Heart right ventricle (tissue), 16 donors: ENCODE data around the gene PDE3A. TPM values are rescaled to one million over a fixed set of nuclear protein-coding genes. Genes with fewer than 3 reads are reported as not detected.
A peak's percentile ranks its signal among the peaks of the same experiment; 100 is the strongest.

Source experiments
- ATAC-seq, 8 donors: fragments of 200-7000 bp; cut with Tn5 transposase; one replicate each; pipeline ENCODE4 v1.9.1; 2020; ENCODE audit warnings: mild to moderate bottlenecking in 8 of 8, moderate library complexity in 8 of 8, moderate number of reproducible peaks in 1 of 8
- DNase-seq, 2 donors: peaks; one replicate each; pipeline ENCODE4 v3.0.0-alpha.2; 2020
- H3K27ac ChIP-seq, 10 donors: fragments of 200-600 bp; sonication (generic) in 2 of 10; one replicate each; pipeline versions ENCODE4 v1.5.0 to v1.8.0; 2020 to 2022; ENCODE audit warnings: mild to moderate bottlenecking in 3 of 10
- H3K27me3 ChIP-seq, 7 donors: fragments of 200-600 bp; one replicate each; pipeline ENCODE4 v1.8.0; 2021 to 2022; ENCODE audit warnings: mild to moderate bottlenecking in 2 of 7
- H3K36me3 ChIP-seq, 9 donors: fragments of 200-600 bp; sonication (generic) in 1 of 9; one replicate each; pipeline versions ENCODE4 v1.5.0 to v1.8.0; 2020 to 2022; ENCODE audit warnings: mild to moderate bottlenecking in 2 of 9
- H3K4me1 ChIP-seq, 9 donors: fragments of 200-600 bp; sonication (generic) in 1 of 9; one replicate each; pipeline versions ENCODE4 v1.5.0 to v1.8.0; 2020 to 2022; ENCODE audit warnings: mild to moderate bottlenecking in 4 of 9
- H3K4me3 ChIP-seq, 10 donors: fragments of 200-600 bp; sonication (generic) in 2 of 10; one replicate each; pipeline versions ENCODE4 v1.5.0 to v1.8.0; 2020 to 2022; ENCODE audit warnings: mild to moderate bottlenecking in 7 of 10, moderate library complexity in 2 of 10
- H3K9me3 ChIP-seq, 11 donors: fragments of 200-600 bp in 10 of 11; sonication (generic) in 2 of 11; one replicate each; pipeline versions ENCODE4 v1.5.0 to v1.8.0; 2013 to 2022; ENCODE audit warnings: mild to moderate bottlenecking in 2 of 11, control low read depth in 1 of 11, moderate library complexity in 1 of 11
- WGBS, 2 donors: extraction: QIAGEN DNeasy Blood & Tissue Kit; methylation state at CpG; one replicate each; pipeline ENCODE4 v1.1.7; 2013; ENCODE audit warnings: inconsistent platforms in 1 of 2; 5-methylcytosine and 5-hydroxymethylcytosine counted together
- intact Hi-C, 10 donors: fragments of 100-400 bp; cut with DNase I; formaldehyde crosslinking; loops; one replicate each; pipeline versions ENCODE4 v1.11.1 to v1.14.2; 2022
- polyA plus RNA-seq, 2 donors: library from polyadenylated mRNA; stranded (reverse); fragments of 200-250 nt; gene quantifications; one replicate each; pipeline ENCODE4 v1.2.3, GENCODE V29; 2013
- total RNA-seq, 10 donors: library from RNA; stranded (reverse); fragmentation: NEBNext Ultra II Directional in 3 of 10; extraction: Animal tissue kit (Norgen Biotek cat#: 25700) in 3 of 10; gene quantifications; one replicate each; pipeline versions ENCODE4 v1.2.1 to v1.2.4, GENCODE V29; 2021 to 2023
- TF ChIP-seq, protein P1 (sequence below), 9 donors: fragments of 200-600 bp; sonication (generic) in 2 of 9; IDR thresholded peaks; one replicate each; pipeline versions ENCODE4 v1.5.0 to v1.8.0; 2021 to 2022; ENCODE audit warnings: antibody characterized with exemption in 9 of 9, mild to moderate bottlenecking in 5 of 9, moderate library complexity in 1 of 9
- donor health status: Arrhythmogenic right ventricular cardiomyopathy.
- donor health status: ischemic (EF 13 %, LVEDD 7.1; RV severe dilation, severe dysfunction).
- donor health status: healthy with polysubstance abuse.
- donor health status: DM: no; HTN: yes; CAD: no.
- donor health status: DM: no; HTN: no; CAD: no.
- donor health status: ischemic (EF 25% LVEDD 6.9; RV normal size, moderate dysfunction).
- donor health status: ischemic (EF 25% LVEDD 5.7; RV mildly dilated, moderate dysfunction).
- donor health status: healthy.
- donor health status: DM: yes; HTN: yes; CAD: no.
- donor health status: Ischemic cardiomyopathy.
- donor health status: ischemic (EF 35%, LVEDD 5.7; RV mildly dilated, moderate dysfunction).
- donor health status: nonischemic (EF 11% LVEDD 7.7; RV severe dilation, severe dysfunction).
- donor health status: DM: yes; HTN: yes; CAD: no.
- donor health status: PGD.
- donor health status: ischemic (EF 29% LVEDD 5.4; RV normal size, mild dysfunction).
- donor health status: nonischemic (EF 23%, LVEDD 6.1; RV moderate dilation, normal function).

PDE3A gene
- total and polyA plus RNA-seq, 12 donors: 18.8 to 362 (median 209) TPM

DNA sequence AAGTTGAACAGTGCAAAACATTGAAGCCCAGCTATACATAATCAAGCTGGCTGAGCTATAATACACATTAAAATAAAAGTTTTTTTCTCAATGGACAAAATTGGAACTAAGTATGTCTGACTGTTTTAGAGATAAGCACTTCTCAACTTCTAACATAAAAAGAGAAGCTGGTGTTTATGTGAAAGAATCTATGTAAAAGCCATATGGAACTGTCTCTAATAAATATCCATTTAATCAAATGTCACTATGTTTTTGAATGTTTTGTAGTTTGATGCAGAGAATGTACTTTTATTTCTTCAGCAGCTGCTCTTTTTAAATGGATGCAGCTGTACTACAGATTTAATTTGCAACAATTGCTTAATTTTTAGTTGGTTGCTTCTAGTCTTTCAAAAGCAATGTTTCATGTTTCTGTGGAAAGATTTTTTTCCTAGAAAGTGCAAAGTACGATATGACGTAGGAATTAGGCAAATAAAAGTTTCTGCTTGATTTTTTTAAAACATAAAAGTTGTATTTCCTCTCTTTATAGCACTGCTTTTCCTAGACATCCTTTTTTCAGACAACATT, 114.2 kb downstream of the PDE3A start:
- Histone ChIP-seq H3K4me3 (no peak overlapping the region), H3K4me1 (peaks cover 0 to 76% (median 33%) of the 10 kb centered on the region in 9 donors), H3K27me3 (no peaks in the 10 kb centered on the region), H3K36me3 (no peaks in the 10 kb centered on the region), H3K9me3 (no peaks in the 10 kb centered on the region), H3K27ac (no peak overlapping the region)
- 68 to 73% methylated on average over 2 of the region's 2 CpGs for WGBS, 2 donors
- no peak for ATAC-seq
- intact Hi-C loops: no loop called here
- TF ChIP-seq, protein P1, sequence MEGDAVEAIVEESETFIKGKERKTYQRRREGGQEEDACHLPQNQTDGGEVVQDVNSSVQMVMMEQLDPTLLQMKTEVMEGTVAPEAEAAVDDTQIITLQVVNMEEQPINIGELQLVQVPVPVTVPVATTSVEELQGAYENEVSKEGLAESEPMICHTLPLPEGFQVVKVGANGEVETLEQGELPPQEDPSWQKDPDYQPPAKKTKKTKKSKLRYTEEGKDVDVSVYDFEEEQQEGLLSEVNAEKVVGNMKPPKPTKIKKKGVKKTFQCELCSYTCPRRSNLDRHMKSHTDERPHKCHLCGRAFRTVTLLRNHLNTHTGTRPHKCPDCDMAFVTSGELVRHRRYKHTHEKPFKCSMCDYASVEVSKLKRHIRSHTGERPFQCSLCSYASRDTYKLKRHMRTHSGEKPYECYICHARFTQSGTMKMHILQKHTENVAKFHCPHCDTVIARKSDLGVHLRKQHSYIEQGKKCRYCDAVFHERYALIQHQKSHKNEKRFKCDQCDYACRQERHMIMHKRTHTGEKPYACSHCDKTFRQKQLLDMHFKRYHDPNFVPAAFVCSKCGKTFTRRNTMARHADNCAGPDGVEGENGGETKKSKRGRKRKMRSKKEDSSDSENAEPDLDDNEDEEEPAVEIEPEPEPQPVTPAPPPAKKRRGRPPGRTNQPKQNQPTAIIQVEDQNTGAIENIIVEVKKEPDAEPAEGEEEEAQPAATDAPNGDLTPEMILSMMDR (IDR thresholded peaks at IDR 0.05): no peak
- no peak for DNase-seq

DNA sequence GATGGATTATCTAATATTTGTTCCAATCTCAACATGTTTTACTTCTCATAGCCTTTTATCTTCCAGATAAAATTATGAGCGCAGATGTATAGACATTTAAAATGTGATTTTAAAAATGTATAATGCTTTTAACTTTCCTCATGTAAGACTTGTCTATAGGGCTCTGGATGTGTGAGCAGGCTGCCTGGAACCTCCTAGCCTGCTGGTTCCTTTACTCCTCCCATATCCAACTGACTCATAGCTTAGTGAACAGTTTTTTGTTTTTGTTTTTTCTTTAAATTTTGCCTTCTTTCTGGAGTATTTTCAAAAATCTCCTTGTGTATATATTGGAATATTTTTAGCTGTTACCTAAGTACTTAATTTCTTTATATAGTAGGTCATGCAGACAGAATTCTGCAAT, 115.4 kb downstream of the PDE3A start:
- ATAC-seq: no peak

DNA sequence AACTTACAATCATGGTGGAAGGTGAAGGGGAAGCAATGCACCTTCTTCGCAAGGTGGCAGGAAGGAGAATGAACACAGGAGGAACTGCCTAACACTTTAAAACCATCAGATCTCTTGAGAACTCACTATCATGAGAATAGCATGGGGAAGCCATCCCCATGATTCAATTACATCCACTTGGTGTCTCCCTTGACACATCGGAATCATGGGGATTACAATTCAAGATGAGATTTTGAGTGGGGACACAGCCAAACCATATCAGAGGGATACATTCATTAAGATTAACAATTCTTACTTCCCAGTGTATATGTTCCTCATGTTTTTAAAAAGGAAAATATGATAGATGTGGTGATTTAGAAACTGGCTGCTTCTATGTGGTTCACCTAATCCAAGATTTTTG, 117.9 kb downstream of the PDE3A start:
- ATAC-seq (peak in 4 of 8 donors; percentile 14 to 41 (median 22)), DNase-seq (no peak)
- intact Hi-C loops: no loop called here
- Histone ChIP-seq H3K9me3 (no peaks in the 10 kb centered on the region), H3K27me3 (no peaks in the 10 kb centered on the region), H3K36me3 (no peaks in the 10 kb centered on the region), H3K4me3 (no peak overlapping the region), H3K27ac (peak overlapping the region in 6 of 10 donors; percentile 0 to 42 (median 25)), H3K4me1 (peaks cover 0 to 66% (median 28%) of the 10 kb centered on the region in 9 donors)
- whole genome bisulfite sequencing, 2 donors: 86 to 96% methylated on average over 2 of the region's 2 CpGs
- TF ChIP-seq, protein P1 (IDR thresholded peaks at IDR 0.05): peak in 1 of 9 donors; percentile 8

More for the DNA sequence above, 115.4 kb downstream of the PDE3A start:
- H3K27me3 ChIP-seq: no peaks in the 10 kb centered on the region
- TF ChIP-seq, protein P1 (IDR thresholded peaks at IDR 0.05): no peak
- intact Hi-C loops: no loop called here
- WGBS, 2 donors: 87 to 96% methylated on average over 1 of the region's 1 CpG
- no peak overlapping the region for H3K27ac ChIP-seq
- no peak for DNase-seq
- no peaks in the 10 kb centered on the region for H3K36me3 ChIP-seq
- H3K4me1 ChIP-seq: peaks cover 0 to 68% (median 26%) of the 10 kb centered on the region in 9 donors
- no peaks in the 10 kb centered on the region for H3K9me3 ChIP-seq
- H3K4me3 ChIP-seq: no peak overlapping the region

GRCh38 chr12:20487519-20487918, 119.2 kb downstream of the PDE3A start:
- TF ChIP-seq, protein P1 (IDR thresholded peaks at IDR 0.05): no peak
- ATAC-seq (peak in 1 of 8 donors; percentile 8), DNase-seq (no peak)
- no peaks in the 10 kb centered on the region for H3K27me3 ChIP-seq
- H3K4me1 ChIP-seq: peaks cover 0 to 65% (median 33%) of the 10 kb centered on the region in 9 donors
- H3K4me3 ChIP-seq: no peak overlapping the region
- WGBS, 2 donors: 93 to 96% methylated on average over 2 of the region's 2 CpGs
- H3K36me3 ChIP-seq: no peaks in the 10 kb centered on the region
- peak overlapping the region in 3 of 10 donors; percentile 0 to 38 (median 15) for H3K27ac ChIP-seq
- intact Hi-C loops: no loop called here
- H3K9me3 ChIP-seq: no peaks in the 10 kb centered on the region
